Peyer's patch (tissue), 4 donors: ENCODE results near the gene DNASE1L2.
"Not testable (repeated sequence)": the region's sequence is repeated elsewhere in the genome, so short reads cannot be mapped to it uniquely, and the experiment has no call there.

Experiments used
- POLR2A ChIP-seq, 2 donors: fragments of 450-650 bp; IDR thresholded peaks; one replicate each; pipeline ENCODE4 v1.5.1; 2017; ENCODE audit warnings: antibody characterized with exemption in 2 of 2, mild to moderate bottlenecking in 2 of 2, moderate library complexity in 2 of 2
- TF ChIP-seq, protein P1 (sequence below), 6 experiments: fragments of 450-650 bp in 4 of 6; fragments of 200-600 bp in 2 of 6; sonication (generic) in 1 of 6; IDR thresholded peaks; one replicate each; pipeline ENCODE4 v1.5.1; 2017 to 2019; ENCODE audit warnings: antibody characterized with exemption in 6 of 6, mild to moderate bottlenecking in 3 of 6, moderate library complexity in 1 of 6

DNA sequence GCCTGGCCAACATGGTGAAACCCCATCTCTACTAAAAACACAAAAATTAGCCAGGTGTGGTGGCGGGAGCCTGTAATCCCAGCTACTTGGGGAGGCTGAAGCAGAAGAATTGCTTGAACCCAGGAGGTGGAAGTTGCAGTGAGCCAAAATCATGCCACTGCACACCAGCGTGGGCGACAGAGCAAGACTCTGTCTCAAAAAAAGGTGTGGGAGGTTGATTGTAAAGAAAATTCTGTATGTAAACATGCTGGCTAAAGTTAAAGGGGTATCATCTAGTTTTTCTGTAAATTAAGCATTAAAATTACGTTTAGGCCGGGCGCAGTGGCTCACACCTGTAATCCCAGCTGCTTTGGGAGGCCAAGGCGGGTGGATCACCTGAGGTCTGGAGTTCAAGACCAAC lies 22.3 kb downstream of the DNASE1L2 start:
- TF ChIP-seq, protein P1, sequence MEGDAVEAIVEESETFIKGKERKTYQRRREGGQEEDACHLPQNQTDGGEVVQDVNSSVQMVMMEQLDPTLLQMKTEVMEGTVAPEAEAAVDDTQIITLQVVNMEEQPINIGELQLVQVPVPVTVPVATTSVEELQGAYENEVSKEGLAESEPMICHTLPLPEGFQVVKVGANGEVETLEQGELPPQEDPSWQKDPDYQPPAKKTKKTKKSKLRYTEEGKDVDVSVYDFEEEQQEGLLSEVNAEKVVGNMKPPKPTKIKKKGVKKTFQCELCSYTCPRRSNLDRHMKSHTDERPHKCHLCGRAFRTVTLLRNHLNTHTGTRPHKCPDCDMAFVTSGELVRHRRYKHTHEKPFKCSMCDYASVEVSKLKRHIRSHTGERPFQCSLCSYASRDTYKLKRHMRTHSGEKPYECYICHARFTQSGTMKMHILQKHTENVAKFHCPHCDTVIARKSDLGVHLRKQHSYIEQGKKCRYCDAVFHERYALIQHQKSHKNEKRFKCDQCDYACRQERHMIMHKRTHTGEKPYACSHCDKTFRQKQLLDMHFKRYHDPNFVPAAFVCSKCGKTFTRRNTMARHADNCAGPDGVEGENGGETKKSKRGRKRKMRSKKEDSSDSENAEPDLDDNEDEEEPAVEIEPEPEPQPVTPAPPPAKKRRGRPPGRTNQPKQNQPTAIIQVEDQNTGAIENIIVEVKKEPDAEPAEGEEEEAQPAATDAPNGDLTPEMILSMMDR (IDR thresholded peaks at IDR 0.05), result not testable (repeated sequence)
- TF ChIP-seq POLR2A (IDR thresholded peaks at IDR 0.05), result not testable (repeated sequence)
